Right hindlimb (tissue), 1 donor: ENCODE data around the gene IRF9.
A peak's percentile ranks its signal among the peaks of the same experiment; 100 is the strongest.

Experiments used
- DNase-seq: peaks from one replicate; pipeline ENCODE4 v3.0.0-alpha.2; 2018

The IRF9 gene, protein sequence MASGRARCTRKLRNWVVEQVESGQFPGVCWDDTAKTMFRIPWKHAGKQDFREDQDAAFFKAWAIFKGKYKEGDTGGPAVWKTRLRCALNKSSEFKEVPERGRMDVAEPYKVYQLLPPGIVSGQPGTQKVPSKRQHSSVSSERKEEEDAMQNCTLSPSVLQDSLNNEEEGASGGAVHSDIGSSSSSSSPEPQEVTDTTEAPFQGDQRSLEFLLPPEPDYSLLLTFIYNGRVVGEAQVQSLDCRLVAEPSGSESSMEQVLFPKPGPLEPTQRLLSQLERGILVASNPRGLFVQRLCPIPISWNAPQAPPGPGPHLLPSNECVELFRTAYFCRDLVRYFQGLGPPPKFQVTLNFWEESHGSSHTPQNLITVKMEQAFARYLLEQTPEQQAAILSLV

DNA sequence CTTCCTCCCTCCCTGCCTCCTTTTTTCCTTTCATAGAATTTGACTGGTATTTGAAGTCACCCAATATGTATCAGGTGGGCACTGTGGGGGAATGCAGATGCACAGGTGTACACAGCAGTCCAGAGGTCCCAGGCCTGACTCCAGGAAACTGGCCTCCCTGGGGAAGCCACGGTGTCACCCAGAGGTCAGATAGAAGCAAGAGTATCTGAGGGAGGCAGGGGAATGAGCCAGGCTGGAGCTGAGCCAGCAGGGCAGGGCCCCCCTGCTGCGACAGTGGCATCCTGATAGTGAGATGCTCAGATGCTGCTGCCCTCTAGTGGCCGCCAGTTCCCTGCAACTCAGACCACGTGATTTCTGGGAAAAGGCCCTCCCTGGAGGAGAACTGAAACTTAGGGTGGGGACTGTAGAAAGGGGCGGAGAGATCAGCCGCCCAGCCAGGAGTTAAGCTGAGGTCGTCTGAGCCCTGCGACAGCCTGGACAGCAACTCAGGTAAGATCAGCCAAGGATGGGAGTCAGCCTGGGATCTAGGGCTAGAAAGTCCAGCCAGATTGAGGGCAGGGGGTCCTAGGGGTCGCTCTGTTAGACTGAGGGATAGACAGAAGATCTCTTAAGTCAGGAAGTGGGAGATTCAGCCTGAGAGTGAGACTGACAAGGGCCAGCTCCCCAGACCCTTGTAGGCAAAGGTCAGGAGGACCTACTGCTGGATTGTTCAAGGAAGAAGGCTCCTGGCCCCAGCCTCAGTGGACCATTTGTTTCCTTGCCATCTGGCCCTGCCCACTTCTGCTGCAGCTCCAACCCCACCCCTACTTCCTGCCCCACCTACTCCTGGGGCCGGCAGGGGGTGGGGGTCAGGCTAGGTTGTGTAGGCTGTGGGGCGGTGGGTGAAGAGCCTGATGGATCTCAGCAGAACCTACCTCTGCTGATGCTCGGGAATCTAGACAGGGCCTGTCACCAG lies at the start of gene IRF9:
Gene IRF9, plus strand, starts transcription at position 416 of the 955 bp plus-strand sequence. CDS start 880 bp downstream, outside the sequence.
- DNase-seq = peak; percentile 95

DNA sequence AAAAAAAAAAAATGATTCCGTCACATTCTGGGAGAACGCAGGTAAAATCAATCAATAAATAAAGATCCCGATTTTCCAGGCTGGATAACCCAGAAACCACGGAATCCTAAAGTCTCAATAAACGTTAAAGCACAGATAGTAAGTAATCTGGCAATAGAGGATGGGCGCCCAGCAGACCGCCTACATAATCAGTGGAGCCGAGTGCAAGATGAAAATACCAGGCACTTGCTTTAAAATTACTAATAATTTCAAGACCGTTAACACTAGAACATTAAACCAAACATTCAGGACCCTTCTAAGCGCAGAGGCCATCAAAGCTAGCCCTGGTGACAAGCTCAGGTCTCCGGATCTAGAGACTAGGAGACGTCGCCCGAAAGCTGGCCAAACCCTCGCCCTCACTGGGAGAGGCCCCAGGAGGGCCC lies 47.7 kb upstream of the IRF9 start:
- DNase-seq = no peak

- peak; percentile 88 for DNase-seq
These were observed 47.1 kb upstream of the IRF9 start for GRCh38 chr14:24113801-24114531.

GRCh38 chr14:24114532-24115421 lies 46.3 kb upstream of the IRF9 start, which contains the start of the genes DCAF11 and NRL:
Gene DCAF11 (plus strand): TSS chr14:24114777. CDS start chr14:24115595, 818 bp downstream.
Gene NRL (minus strand): TSS chr14:24114949. CDS start chr14:24082848, 32,101 bp downstream.
- DNase-seq = peak; percentile 99

GRCh38 chr14:24115422-24116127 lies 45.5 kb upstream of the IRF9 start:
- no peak for DNase-seq

DNA sequence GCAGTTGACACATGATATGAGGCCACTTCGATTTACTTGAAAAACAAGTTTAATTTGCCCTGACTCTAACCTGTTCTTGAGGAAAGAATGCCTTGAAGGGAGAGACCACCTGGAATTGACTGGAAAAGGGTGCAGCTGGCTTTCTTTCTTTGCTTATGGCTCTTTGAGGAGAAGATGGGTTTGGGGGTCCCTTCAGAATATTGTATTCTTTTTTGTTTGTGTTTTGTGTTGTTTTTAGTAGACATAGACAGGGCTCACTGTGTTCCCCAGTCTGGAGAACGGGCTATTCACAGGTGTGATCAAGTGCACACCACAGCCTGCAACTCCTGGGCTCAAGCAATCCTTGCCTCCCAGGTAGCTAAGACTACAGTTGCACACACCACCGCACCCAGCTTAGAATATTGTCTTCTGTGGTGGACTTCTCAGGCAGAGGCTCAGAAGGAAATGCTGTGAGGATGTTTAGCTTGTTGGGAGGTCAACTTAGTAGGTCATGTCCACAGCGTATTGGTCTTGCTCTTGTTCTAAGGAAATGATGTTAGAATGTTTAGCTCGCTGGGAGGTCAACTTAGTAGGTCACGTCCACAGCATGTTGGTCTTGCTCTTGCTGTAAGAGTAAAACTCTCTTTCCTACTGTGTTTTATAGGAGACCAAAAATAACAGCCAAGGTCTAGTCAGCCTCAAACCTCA lies 44.8 kb upstream of the IRF9 start:
- DNase-seq = no peak

DNA sequence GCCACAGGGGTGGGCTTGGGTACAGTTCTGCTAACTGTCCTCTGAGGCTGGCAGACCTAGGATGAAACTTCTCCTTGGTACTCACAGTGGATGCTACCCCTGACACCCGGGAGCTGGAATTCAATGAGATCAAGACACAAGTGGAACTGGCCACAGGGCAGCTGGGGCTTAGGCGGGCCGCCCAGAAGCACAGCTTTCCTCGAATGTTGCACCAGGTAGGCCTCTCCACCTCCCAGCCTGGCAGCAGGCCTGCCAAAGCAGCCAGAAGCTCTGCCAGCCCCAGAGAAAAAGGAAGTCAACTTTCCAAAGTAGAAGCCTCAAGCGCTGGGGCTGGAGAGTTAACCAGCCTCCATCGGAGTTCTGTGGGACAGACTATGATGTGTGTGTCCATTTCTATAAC lies 43.9 kb upstream of the IRF9 start:
- no peak for DNase-seq

DNA sequence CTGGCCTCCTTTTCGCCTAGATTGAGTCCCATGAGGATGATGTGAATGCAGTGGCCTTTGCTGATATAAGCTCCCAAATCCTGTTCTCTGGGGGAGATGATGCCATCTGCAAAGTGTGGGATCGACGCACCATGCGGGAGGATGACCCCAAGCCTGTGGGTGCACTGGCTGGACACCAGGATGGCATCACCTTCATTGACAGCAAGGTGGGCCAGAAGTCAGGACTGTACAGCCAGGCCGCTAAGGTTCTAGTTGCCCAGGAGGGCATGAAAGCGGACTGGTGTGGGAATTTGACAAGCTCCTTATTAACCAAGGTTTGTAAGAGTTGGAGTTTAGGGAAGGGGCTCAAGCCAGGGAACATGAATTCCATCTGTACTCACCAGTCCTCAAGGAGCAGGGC lies 41.4 kb upstream of the IRF9 start:
- no peak for DNase-seq

DNA sequence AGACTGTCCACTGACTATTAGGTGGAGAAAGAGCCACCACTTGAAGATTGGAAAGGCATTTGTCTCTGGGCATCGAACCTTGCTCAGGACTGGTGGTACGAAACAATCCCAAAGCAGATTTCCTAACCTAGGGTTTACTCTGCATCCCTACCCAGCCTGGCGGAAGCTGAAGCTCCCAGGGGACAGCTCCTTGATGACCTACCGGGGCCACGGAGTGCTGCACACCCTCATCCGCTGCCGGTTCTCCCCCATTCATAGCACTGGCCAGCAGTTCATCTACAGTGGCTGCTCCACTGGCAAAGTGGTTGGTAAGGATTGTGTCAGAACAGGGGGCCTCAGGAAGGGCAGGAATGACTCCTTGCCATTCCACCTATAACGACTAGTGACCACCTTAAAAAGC lies 39.9 kb upstream of the IRF9 start:
- DNase-seq = no peak

DNA sequence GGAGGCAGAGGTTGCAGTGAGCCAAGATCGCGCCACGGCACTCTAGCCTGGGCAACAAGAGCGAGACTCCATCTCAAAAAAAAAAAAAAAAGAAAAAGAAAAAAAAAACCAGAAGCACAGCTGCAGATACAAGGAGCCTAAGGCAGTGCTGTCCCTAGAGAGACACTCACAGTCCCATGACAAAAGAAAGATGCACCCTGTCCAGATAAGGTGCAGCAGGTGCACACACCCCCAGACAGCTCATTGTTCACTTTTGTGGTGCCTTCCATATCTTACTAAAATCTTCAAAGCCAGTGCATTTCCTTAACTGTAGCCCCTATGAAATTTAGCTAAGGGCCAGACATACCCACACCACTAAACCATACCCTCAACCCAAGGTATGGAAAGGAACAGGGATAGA lies 38.6 kb upstream of the IRF9 start:
- no peak for DNase-seq

DNA sequence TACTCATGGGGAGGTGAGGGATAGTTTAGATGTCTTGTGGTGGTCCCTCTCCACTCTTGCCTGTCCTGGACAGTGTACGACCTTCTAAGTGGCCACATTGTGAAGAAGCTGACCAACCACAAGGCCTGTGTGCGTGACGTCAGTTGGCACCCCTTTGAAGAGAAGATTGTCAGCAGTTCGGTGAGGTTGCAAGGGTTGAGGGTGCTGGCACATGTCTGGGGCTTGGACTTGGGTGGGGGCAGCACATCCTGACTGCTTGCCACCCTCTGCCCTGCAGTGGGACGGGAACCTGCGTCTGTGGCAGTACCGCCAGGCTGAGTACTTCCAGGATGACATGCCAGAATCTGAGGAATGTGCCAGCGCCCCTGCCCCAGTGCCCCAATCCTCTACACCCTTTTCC lies 38.2 kb upstream of the IRF9 start:
- DNase-seq = no peak

- DNase-seq = no peak
These were observed 37.3 kb upstream of the IRF9 start for GRCh38 chr14:24123424-24124417.

DNA sequence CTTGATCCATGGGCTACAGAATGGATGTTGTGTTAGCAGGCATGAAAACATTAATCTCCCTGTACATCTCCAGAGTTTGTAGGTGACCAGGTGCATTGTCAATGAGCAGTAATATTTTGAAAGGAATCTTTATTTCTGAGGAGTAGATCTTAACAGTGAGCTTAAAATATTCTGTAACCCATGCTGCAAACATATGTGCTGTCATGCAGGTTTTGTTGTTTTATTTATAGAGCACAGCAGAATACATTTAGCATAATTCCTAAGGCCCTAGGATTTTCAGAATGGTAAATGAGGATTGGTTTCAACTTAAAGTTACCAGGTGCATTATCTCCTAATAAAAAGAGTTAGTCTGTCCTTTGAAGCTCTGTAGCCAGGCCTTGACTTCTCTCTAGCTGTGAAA lies 34.1 kb upstream of the IRF9 start:
- no peak for DNase-seq

- no peak for DNase-seq
These were observed 33.4 kb upstream of the IRF9 start for GRCh38 chr14:24127673-24128072.

GRCh38 chr14:24129410-24129998 lies 31.6 kb upstream of the IRF9 start:
- no peak for DNase-seq

DNA sequence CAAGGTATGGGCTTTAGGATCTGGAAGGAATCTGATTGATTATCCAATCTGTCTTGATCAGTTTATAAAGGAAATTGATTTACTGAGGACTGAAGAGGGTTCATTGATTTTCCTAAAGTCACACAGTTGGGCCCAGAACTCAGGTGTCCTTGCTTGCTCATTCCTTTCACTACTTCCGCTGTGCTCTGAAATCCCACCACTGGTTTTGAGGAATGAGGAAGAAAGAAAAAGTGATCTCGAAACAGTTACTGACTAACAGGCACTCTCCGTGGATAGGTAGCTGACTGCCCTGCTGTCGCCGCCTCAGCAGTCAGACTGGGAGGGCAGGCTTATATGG lies 30.7 kb upstream of the IRF9 start, which contains the start of gene FITM1:
Gene FITM1, plus strand, starts transcription at position 280 of the 337 bp plus-strand sequence. CDS start 905 bp downstream, outside the sequence.
- DNase-seq = no peak

DNA sequence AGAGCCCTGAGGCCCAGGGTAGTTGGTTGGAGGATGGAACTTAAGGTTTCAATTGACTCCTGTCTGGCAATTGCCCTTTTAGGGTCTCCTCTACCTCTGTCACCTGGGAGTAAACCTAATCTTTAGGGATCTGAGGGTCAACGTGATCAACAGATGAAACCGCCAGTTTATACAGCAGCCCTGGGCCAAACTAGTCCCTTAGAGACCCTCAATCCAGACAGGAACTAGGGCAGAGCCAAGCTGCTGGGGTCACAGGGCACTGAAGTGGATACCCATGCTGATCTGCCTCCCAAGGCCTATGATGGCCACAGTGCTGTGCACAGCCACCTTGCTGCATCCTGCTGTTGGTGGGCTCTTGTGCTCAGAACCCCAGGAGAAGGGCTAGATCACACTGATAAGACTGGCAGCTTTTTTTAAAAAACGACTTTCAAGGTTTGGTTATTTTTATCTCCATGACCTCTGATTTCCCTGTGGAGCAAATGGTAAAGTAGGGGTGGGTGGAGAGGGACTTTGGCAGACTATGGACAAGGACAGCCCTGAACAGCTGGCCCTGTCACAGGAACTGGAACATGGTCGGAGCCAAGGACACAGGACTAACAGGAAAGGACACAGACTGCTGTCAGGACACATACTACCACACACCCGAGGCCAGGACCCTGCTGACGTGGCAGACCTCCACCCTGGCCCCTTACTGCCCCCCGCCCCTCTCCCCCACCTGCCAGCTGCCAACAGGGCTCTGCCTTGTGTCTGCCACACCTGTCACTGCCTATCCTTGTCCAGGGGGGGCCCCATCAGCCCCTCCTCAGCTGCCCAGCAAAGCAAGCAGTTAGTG lies 30.1 kb upstream of the IRF9 start:
- DNase-seq = peak; percentile 85

DNA sequence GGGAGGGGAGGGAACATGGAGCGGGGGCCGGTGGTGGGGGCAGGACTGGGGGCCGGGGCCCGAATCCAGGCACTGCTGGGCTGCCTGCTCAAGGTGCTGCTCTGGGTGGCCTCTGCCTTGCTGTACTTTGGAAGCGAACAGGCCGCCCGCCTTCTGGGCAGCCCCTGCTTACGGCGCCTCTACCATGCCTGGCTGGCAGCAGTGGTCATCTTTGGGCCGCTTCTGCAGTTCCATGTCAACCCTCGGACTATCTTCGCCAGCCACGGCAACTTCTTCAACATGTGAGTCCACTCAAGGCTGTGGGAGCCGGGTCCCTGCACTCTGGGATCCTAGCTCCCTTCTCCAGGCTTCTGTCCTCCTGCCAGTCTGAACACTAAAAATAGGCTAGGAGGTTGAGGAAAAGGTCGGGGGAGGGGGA lies 29.5 kb upstream of the IRF9 start:
- no peak for DNase-seq
